GM12878 (cell line): ENCODE results near the gene RFLNA. TPM values are rescaled to one million over a fixed set of nuclear protein-coding genes. Genes with fewer than 3 reads are reported as not detected.

ENCODE experiments used
- ATAC-seq: fragments of 200-7000 bp; cut with Tn5 transposase; 3 replicates; pipeline ENCODE4 v1.9.1; 2020; ENCODE audit warnings: mild to moderate bottlenecking, moderate library complexity
- BruUV-seq: library from RNA; stranded (reverse); fragments of 400-500 nt; replicated peaks from 2 replicates; lab custom pipeline; 2021; lab: Mats Ljungman, UMichigan
- CTCF ChIA-PET: fragments of 300-600 bp; sonication (Branson Sonifier 250); formaldehyde crosslinking; extraction: SDS; loops from one replicate; lab custom pipeline; 2021; ENCODE audit warnings: inconsistent platforms; lab: Yijun Ruan, JAX
- POLR2A ChIA-PET: fragments of 350-600 bp; formaldehyde crosslinking; extraction: SDS; loops from one replicate; lab custom pipeline; 2021; ENCODE audit warnings: inconsistent platforms; lab: Charles Lee
- RAD21 ChIA-PET: fragments of 300-600 bp; sonication (Branson Sonifier 250); formaldehyde crosslinking; loops from one replicate; lab custom pipeline; 2023; ENCODE audit warnings: antibody characterized with exemption; ENCODE audit not compliant: unreplicated experiment; lab: Charles Lee
- SMC1A ChIA-PET: fragments of 300-600 bp; sonication (Branson Sonifier 250); formaldehyde crosslinking; loops from one replicate; lab custom pipeline; 2023; ENCODE audit not compliant: unreplicated experiment, uncharacterized antibody; lab: Charles Lee
- DNase-seq: peaks from one replicate; pipeline ENCODE4 v3.0.0-alpha.2; 2011; ENCODE audit warnings: low read depth, low spot score
- FAIRE-seq: peaks from 3 replicates; lab custom pipeline; 2011; peaks lifted over from hg19 to GRCh38; lab: Jason Lieb, UNC
- H2AFZ ChIP-seq: 2 replicates; pipeline ENCODE4 v1.6.0; 2011; ENCODE audit warnings: low read depth, low read length, control low read depth; ENCODE audit not compliant: control insufficient read depth
- H3K27ac ChIP-seq: 2 replicates; pipeline ENCODE4 v1.5.1; 2011; ENCODE audit warnings: control low read depth; ENCODE audit not compliant: control insufficient read depth, insufficient read depth
- H3K27me3 ChIP-seq, 2 experiments: replicated peaks in 1 of 2; 2 replicates each; pipeline versions ENCODE4 v1.6.0 to v1.6.1; 2011; ENCODE audit warnings: low read length in 1 of 2; ENCODE audit not compliant: control insufficient read depth in 2 of 2, insufficient read depth in 2 of 2
- H3K36me3 ChIP-seq, 2 experiments: 2 replicates each; pipeline ENCODE4 v1.5.1; 2011; ENCODE audit warnings: low read length in 1 of 2; ENCODE audit not compliant: control insufficient read depth in 2 of 2, insufficient read depth in 2 of 2
- H3K4me1 ChIP-seq: 2 replicates; pipeline ENCODE4 v1.6.1; 2011; ENCODE audit warnings: mild to moderate bottlenecking, low read length, moderate library complexity, mixed read lengths; ENCODE audit not compliant: control insufficient read depth, insufficient read depth
- H3K4me2 ChIP-seq: 2 replicates; pipeline ENCODE4 v1.6.0; 2011; ENCODE audit warnings: control low read depth; ENCODE audit not compliant: control insufficient read depth, insufficient read depth
- H3K4me3 ChIP-seq: fragments of 200-600 bp; sonication (generic); 2 replicates; pipeline ENCODE4 v1.5.1; 2016
- H3K79me2 ChIP-seq: 2 replicates; pipeline ENCODE4 v1.6.0; 2011; ENCODE audit warnings: low read length; ENCODE audit not compliant: control insufficient read depth, insufficient read depth
- H3K9ac ChIP-seq: 2 replicates; pipeline ENCODE4 v1.8.0; 2011; ENCODE audit warnings: low read length, control low read depth, mixed read lengths; ENCODE audit not compliant: control insufficient read depth, insufficient read depth
- H3K9me3 ChIP-seq: replicated peaks from 3 replicates; pipeline ENCODE4 v1.5.1; 2011; ENCODE audit warnings: mild to moderate bottlenecking, low read length; ENCODE audit not compliant: control insufficient read depth, insufficient read depth
- H4K20me1 ChIP-seq: 2 replicates; pipeline ENCODE4 v1.6.0; 2011; ENCODE audit not compliant: control insufficient read depth, insufficient read depth
- EP300 ChIP-seq, 2 experiments: fragments of 150-350 bp in 1 of 2; IDR thresholded peaks; 2 replicates each; pipeline ENCODE4 v1.6.1; 2011 to 2012; ENCODE audit warnings: low read depth in 2 of 2, low read length in 2 of 2, borderline replicate concordance in 1 of 2, improper control_type of control experiment in 1 of 2, inconsistent platforms in 1 of 2; ENCODE audit not compliant: control insufficient read depth in 1 of 2
- HDGF ChIP-seq: fragments of 450-650 bp; IDR thresholded peaks from 2 replicates; pipeline ENCODE4 v1.6.1; 2016; ENCODE audit warnings: antibody characterized with exemption
- IRF3 ChIP-seq: fragments of 450-650 bp; IDR thresholded peaks from 2 replicates; pipeline ENCODE4 v1.6.1; 2014; ENCODE audit warnings: mild to moderate bottlenecking
- IRF4 ChIP-seq: IDR thresholded peaks from 2 replicates; pipeline ENCODE4 v1.6.1; 2011; ENCODE audit warnings: low read depth, low read length
- KAT2A ChIP-seq: conservative IDR thresholded peaks from 2 replicates; pipeline ENCODE4 v1.6.1; 2011; ENCODE audit warnings: low read depth, low read length; ENCODE audit not compliant: control insufficient read depth
- LARP7 ChIP-seq: fragments of 450-650 bp; IDR thresholded peaks from 2 replicates; pipeline ENCODE4 v1.6.1; 2017; ENCODE audit warnings: mild to moderate bottlenecking
- MLLT1 ChIP-seq: fragments of 450-650 bp; IDR thresholded peaks from 2 replicates; pipeline ENCODE4 v1.6.1; 2016; ENCODE audit warnings: mild to moderate bottlenecking
- MXI1 ChIP-seq: fragments of 150-350 bp; IDR thresholded peaks from 2 replicates; pipeline ENCODE4 v1.6.1; 2011; ENCODE audit warnings: low read depth, mild to moderate bottlenecking, inconsistent platforms, low read length, improper control_type of control experiment
- NFYA ChIP-seq: IDR thresholded peaks from 2 replicates; pipeline ENCODE4 v1.6.1; 2011; ENCODE audit warnings: low read depth, mild to moderate bottlenecking, low read length, improper control_type of control experiment, borderline replicate concordance
- NRF1 ChIP-seq: conservative IDR thresholded peaks from 2 replicates; pipeline ENCODE4 v1.6.1; 2011; ENCODE audit warnings: mild to moderate bottlenecking, low read depth, low read length, improper control_type of control experiment
- RELB ChIP-seq: fragments of 450-650 bp; IDR thresholded peaks from 2 replicates; pipeline ENCODE4 v1.6.1; 2017; ENCODE audit warnings: low read depth, mild to moderate bottlenecking, moderate library complexity
- ZZZ3 ChIP-seq: IDR thresholded peaks from 2 replicates; pipeline ENCODE4 v1.6.1; 2011; ENCODE audit warnings: low read depth; ENCODE audit not compliant: control insufficient read depth, insufficient read length
- WGBS: methylation state at CpG from one replicate; pipeline ENCODE4 v1.1.6; 2016; ENCODE audit warnings: low lambda C conversion rate; ENCODE audit not compliant: insufficient replicate concordance, insufficient coverage; ENCODE audit errors: missing lambda C conversion rate; 5-methylcytosine and 5-hydroxymethylcytosine counted together
- in situ Hi-C: fragments of 300-500 bp; cut with MboI; formaldehyde crosslinking; loops from 9 replicates; pipeline ENCODE4 v1.14.3; 2018; ENCODE audit warnings: mixed read lengths
- intact Hi-C: fragments of 100-400 bp; cut with micrococcal nuclease; formaldehyde crosslinking; loops from one replicate; pipeline ENCODE4 v1.14.2; 2022; ENCODE audit not compliant: unreplicated experiment
- polyA plus RNA-seq, 11 experiments: library from polyadenylated mRNA; depleted of rRNA in 4 of 11; unstranded in 6 of 11; stranded (reverse) in 5 of 11; fragments of >200 nt; fragmentation: Nextera tagmentation in 4 of 11; fragmentation: Illumina TruSeq in 1 of 11; extraction: Ambion mirVana in 4 of 11; extraction: Trizol in 1 of 11; gene quantifications; 1 replicate in 1 of 11; 2 replicates in 10 of 11; pipeline versions ENCODE4 v1.2.1 to v1.2.3, GENCODE V29; 2011 to 2016; ENCODE audit warnings: inconsistent platforms in 2 of 11, missing spikeins in 2 of 11, low read depth in 1 of 11
- total RNA-seq, 4 experiments: library from RNA; depleted of rRNA in 3 of 4; stranded (reverse); fragments of >200 nt in 3 of 4; fragmentation: Illumina TruSeq in 1 of 4; extraction: Trizol in 1 of 4; gene quantifications; 2 replicates each; pipeline versions ENCODE4 v1.2.1 to v1.2.3, GENCODE V29; 2013 to 2021

The RFLNA gene
- total and polyA plus RNA-seq, 10 of the 15 experiments (the other 5 are each of a cell fraction or from before 2014, with no cell fraction given): 0.08 TPM; not detected in 9

GRCh38 chr12:124254126-124254525 is 40.8 kb upstream of the RFLNA start:
- Histone ChIP-seq H4K20me1 (no peaks in the 10 kb centered on the region), H3K9me3 (no peaks in the 10 kb centered on the region), H3K4me1 (no peaks in the 10 kb centered on the region), H3K27me3 (peaks cover 0 to 4% of the 10 kb centered on the region in 2 experiments; a peak in 1 of 4 replicates), H3K36me3 (no peaks in the 10 kb centered on the region), H3K4me2 (no peak overlapping the region), H3K27ac (no peak overlapping the region), H3K4me3 (no peak overlapping the region), H3K79me2 (no peaks in the 10 kb centered on the region), H3K9ac (no peak overlapping the region), H2AFZ (no peak overlapping the region)
- no TSS peak for BruUV-seq
- intact Hi-C loops: no loop called here
- no peak for ATAC-seq
- FAIRE-seq: no peak
- POLR2A ChIA-PET: no interaction called here
- SMC1A ChIA-PET: no interaction called here
- 49% methylated on average over 10 of the region's 10 CpGs for WGBS
- in situ Hi-C loops: no loop called here
- no peak for DNase-seq
- RAD21 ChIA-PET: no interaction called here
- no peak for TF ChIP-seq EP300 (IDR thresholded peaks at IDR 0.05; ENCODE audit: borderline replicate concordance in 1 of 2, control insufficient read depth in 1 of 2, low read depth in 2 of 2, low read length in 2 of 2)
- CTCF ChIA-PET: no interaction called here

- in situ Hi-C loops (no loop called here), intact Hi-C loops (no loop called here)
- peaks cover 0 to 4% of the 10 kb centered on the region in 2 experiments; a peak in 2 of 4 replicates for H3K27me3 ChIP-seq
- FAIRE-seq (no peak), DNase-seq (no peak), ATAC-seq (no peak)
- RAD21 ChIA-PET: no interaction called here
- POLR2A ChIA-PET: no interaction called here
- no peak overlapping the region for H3K9ac ChIP-seq
- H4K20me1 ChIP-seq: no peaks in the 10 kb centered on the region
- no peaks in the 10 kb centered on the region for H3K4me1 ChIP-seq
- H3K4me3 ChIP-seq: no peak overlapping the region
- BruUV-seq: no TSS peak
- WGBS: 20% methylated on average over 21 of the region's 23 CpGs
- no peaks in the 10 kb centered on the region for H3K79me2 ChIP-seq
- SMC1A ChIA-PET: no interaction called here
- H3K4me2 ChIP-seq: no peak overlapping the region
- H3K27ac ChIP-seq: no peak overlapping the region
- no peaks in the 10 kb centered on the region for H3K36me3 ChIP-seq
- H2AFZ ChIP-seq: no peak overlapping the region
- CTCF ChIA-PET: interaction anchor here (1.0 kb wide), 1 partner anchor 508 kb away, joined by 3 read pairs; no protein-coding TSS in a partner anchor
- no peaks in the 10 kb centered on the region for H3K9me3 ChIP-seq
- TF ChIP-seq MXI1 (no peak), NFYA (no peak), LARP7 (no peak), KAT2A (no peak), NRF1 (no peak), HDGF (no peak), MLLT1 (no peak), ZZZ3 (no peak), IRF4 (no peak), IRF3 (no peak), RELB (no peak)
These were observed 35.5 kb upstream of the RFLNA start for GRCh38 chr12:124259154-124260066.
